ENCODE results near the gene OR10A4.

The OR10A4 gene

DNA sequence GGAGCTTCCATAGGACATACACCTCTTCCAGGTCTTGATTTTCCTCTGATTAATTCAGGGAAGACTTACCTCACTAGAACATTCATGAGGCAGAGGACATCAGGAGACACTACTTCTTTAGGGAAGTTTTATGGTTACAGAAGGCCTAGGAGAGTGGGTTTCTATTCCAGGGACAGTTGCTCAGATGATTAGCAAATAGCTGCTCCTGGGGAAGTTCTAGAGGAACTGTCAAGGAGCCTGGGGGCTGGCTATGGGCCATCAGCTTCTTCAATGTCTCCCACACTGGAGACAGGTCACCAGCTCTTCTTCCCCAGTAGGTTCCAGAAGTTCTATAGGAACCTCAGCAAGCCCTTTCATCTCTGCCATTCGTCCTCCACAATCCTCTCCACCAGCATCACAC lies 42.4 kb upstream of the OR10A4 start:
- H3K4me3 ChIP-seq (ENCODE audit: low read depth, low read length), result no peak overlapping the region
- ChIA-PET CTCF (interaction anchor here (1.2 to 1.7 kb wide), 2 partner anchors 22 to 76 kb away, joined by 3 to 9 read pairs; no protein-coding TSS in a partner anchor), POLR2A (no interaction called here)
- no peak overlapping the region for H3K27ac ChIP-seq (ENCODE audit: extremely low read depth, low read depth, low read length)
- TF ChIP-seq ZNF518A (tag by site-specific recombination; conservative IDR thresholded peaks at IDR 0.05; ENCODE audit: low read depth), result no peak
- no peak for TF ChIP-seq GFI1B (tag by site-specific recombination; IDR thresholded peaks at IDR 0.05)
- TF ChIP-seq ZNF514 (tag by site-specific recombination; IDR thresholded peaks at IDR 0.05), result no peak
- TF ChIP-seq ZNF544 (tag by site-specific recombination; IDR thresholded peaks at IDR 0.05), result no peak
- no peak for TF ChIP-seq SP3 (tag by site-specific recombination; IDR thresholded peaks at IDR 0.05)
- no peak for TF ChIP-seq ZFHX2 (tag by site-specific recombination; conservative IDR thresholded peaks at IDR 0.05)
- TF ChIP-seq ZNF138 (tag by site-specific recombination; IDR thresholded peaks at IDR 0.05; ENCODE audit: borderline replicate concordance), result no peak
- TF ChIP-seq ZNF48 (tag by site-specific recombination; IDR thresholded peaks at IDR 0.05), result no peak
- TF ChIP-seq ZNF16 (tag by site-specific recombination; IDR thresholded peaks at IDR 0.05; ENCODE audit: low read depth), result no peak
- no peak for TF ChIP-seq ZNF10 (tag by site-specific recombination; IDR thresholded peaks at IDR 0.05)
- TF ChIP-seq REST (tag by site-specific recombination; IDR thresholded peaks at IDR 0.05), result no peak
- TF ChIP-seq, protein P1, sequence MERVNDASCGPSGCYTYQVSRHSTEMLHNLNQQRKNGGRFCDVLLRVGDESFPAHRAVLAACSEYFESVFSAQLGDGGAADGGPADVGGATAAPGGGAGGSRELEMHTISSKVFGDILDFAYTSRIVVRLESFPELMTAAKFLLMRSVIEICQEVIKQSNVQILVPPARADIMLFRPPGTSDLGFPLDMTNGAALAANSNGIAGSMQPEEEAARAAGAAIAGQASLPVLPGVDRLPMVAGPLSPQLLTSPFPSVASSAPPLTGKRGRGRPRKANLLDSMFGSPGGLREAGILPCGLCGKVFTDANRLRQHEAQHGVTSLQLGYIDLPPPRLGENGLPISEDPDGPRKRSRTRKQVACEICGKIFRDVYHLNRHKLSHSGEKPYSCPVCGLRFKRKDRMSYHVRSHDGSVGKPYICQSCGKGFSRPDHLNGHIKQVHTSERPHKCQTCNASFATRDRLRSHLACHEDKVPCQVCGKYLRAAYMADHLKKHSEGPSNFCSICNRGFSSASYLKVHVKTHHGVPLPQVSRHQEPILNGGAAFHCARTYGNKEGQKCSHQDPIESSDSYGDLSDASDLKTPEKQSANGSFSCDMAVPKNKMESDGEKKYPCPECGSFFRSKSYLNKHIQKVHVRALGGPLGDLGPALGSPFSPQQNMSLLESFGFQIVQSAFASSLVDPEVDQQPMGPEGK (tag by site-specific recombination; IDR thresholded peaks at IDR 0.05), result no peak
- TF ChIP-seq, protein P2, sequence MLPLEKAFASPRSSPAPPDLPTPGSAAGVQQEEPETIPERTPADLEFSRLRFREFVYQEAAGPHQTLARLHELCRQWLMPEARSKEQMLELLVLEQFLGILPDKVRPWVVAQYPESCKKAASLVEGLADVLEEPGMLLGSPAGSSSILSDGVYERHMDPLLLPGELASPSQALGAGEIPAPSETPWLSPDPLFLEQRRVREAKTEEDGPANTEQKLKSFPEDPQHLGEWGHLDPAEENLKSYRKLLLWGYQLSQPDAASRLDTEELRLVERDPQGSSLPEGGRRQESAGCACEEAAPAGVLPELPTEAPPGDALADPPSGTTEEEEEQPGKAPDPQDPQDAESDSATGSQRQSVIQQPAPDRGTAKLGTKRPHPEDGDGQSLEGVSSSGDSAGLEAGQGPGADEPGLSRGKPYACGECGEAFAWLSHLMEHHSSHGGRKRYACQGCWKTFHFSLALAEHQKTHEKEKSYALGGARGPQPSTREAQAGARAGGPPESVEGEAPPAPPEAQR (tag by site-specific recombination; IDR thresholded peaks at IDR 0.05), result no peak
- TF ChIP-seq ZNF843 (tag by site-specific recombination; IDR thresholded peaks at IDR 0.05), result no peak
- TF ChIP-seq ZNF24 (tag by site-specific recombination; IDR thresholded peaks at IDR 0.05), result no peak
- TF ChIP-seq, protein P3, sequence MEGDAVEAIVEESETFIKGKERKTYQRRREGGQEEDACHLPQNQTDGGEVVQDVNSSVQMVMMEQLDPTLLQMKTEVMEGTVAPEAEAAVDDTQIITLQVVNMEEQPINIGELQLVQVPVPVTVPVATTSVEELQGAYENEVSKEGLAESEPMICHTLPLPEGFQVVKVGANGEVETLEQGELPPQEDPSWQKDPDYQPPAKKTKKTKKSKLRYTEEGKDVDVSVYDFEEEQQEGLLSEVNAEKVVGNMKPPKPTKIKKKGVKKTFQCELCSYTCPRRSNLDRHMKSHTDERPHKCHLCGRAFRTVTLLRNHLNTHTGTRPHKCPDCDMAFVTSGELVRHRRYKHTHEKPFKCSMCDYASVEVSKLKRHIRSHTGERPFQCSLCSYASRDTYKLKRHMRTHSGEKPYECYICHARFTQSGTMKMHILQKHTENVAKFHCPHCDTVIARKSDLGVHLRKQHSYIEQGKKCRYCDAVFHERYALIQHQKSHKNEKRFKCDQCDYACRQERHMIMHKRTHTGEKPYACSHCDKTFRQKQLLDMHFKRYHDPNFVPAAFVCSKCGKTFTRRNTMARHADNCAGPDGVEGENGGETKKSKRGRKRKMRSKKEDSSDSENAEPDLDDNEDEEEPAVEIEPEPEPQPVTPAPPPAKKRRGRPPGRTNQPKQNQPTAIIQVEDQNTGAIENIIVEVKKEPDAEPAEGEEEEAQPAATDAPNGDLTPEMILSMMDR (tag by site-specific recombination; IDR thresholded peaks at IDR 0.05), result no peak
- no peak for TF ChIP-seq SP7 (tag by site-specific recombination; IDR thresholded peaks at IDR 0.05)
- no peak for TF ChIP-seq ZNF658 (tag by site-specific recombination; IDR thresholded peaks at IDR 0.05)
- TF ChIP-seq YY2 (tag by site-specific recombination; IDR thresholded peaks at IDR 0.05), result no peak
- no peaks in the 10 kb centered on the region for H3K9me3 ChIP-seq (ENCODE audit: control insufficient read depth, insufficient read depth, low read depth, low read length)
- H3K4me1 ChIP-seq (ENCODE audit: control insufficient read depth, insufficient read depth, low read length), result no peaks in the 10 kb centered on the region
- H3K36me3 ChIP-seq (ENCODE audit: control insufficient read depth in 2 of 2, insufficient read depth in 1 of 2, low read length in 2 of 2), result no peaks in the 10 kb centered on the region
